K562 (cell line): Measurements from ENCODE around the gene EML3. TPM values are rescaled to one million over a fixed set of nuclear protein-coding genes. Genes with fewer than 3 reads are reported as not detected.

ENCODE experiments used
- BCOR ChIP-seq: fragments of 450-650 bp; IDR thresholded peaks from 2 replicates; pipeline ENCODE4 v1.6.1; 2016
- CXXC5 ChIP-seq: fragments of 250-450 bp; sonication (Bioruptor Pico); IDR thresholded peaks from 2 replicates; pipeline ENCODE4 v1.8.0; 2022; ENCODE audit warnings: inconsistent platforms, mild to moderate bottlenecking, moderate library complexity
- HLTF ChIP-seq: fragments of 450-650 bp; IDR thresholded peaks from 2 replicates; pipeline ENCODE4 v1.6.1; 2016
- HNRNPLL ChIP-seq: fragments of 200-400 bp; formaldehyde crosslinking; IDR thresholded peaks from 2 replicates; pipeline ENCODE4 v1.6.1; 2017; ENCODE audit warnings: low read length, low read depth, mild to moderate bottlenecking; ENCODE audit not compliant: poor library complexity, severe bottlenecking
- MAFF ChIP-seq: IDR thresholded peaks from 2 replicates; pipeline ENCODE4 v1.6.1; 2012; ENCODE audit warnings: low read length, improper control_type of control experiment
- MCM7 ChIP-seq, 2 experiments: fragments of 450-650 bp; IDR thresholded peaks; 2 replicates each; pipeline ENCODE4 v1.6.1; 2016 to 2018
- MYC ChIP-seq, 2 experiments: fragments of 250-450 bp in 1 of 2; sonication (Bioruptor Pico) in 1 of 2; IDR thresholded peaks; 2 replicates each; pipeline versions ENCODE4 v1.5.1 to v1.6.1; 2012 to 2021; ENCODE audit warnings: low read depth in 2 of 2, borderline replicate concordance in 1 of 2, improper control_type of control experiment in 1 of 2, low read length in 1 of 2, mild to moderate bottlenecking in 1 of 2, moderate library complexity in 1 of 2
- RB1 ChIP-seq: fragments of 450-650 bp; IDR thresholded peaks from 2 replicates; pipeline ENCODE4 v1.6.1; 2017; ENCODE audit warnings: low read depth, mild to moderate bottlenecking
- SMARCB1 ChIP-seq: IDR thresholded peaks from 2 replicates; pipeline ENCODE4 v1.6.1; 2011; ENCODE audit warnings: improper control_type of control experiment, low read depth; ENCODE audit not compliant: insufficient read length
- WHSC1 ChIP-seq: IDR thresholded peaks from one replicate; pipeline ENCODE4 v1.6.1; 2012; ENCODE audit warnings: low read length, control low read depth, inconsistent platforms
- ZBTB1 ChIP-seq: sonication (generic); formaldehyde crosslinking; IDR thresholded peaks from 2 replicates; pipeline ENCODE4 v1.8.1; 2023; ENCODE audit warnings: missing genetic modification reagents, low read depth, mild to moderate bottlenecking, borderline replicate concordance
- polyA plus RNA-seq, 8 experiments: library from polyadenylated mRNA; depleted of rRNA in 4 of 8; stranded (reverse) in 5 of 8; unstranded in 3 of 8; fragments of >200 nt; fragmentation: Nextera tagmentation in 2 of 8; fragmentation: Illumina TruSeq in 1 of 8; extraction: Ambion mirVana in 2 of 8; extraction: Trizol in 1 of 8; gene quantifications; 2 replicates each; pipeline versions ENCODE4 v1.2.1 to v1.2.3, GENCODE V29; 2011 to 2014; ENCODE audit warnings: inconsistent platforms in 1 of 8, missing spikeins in 1 of 8
- total RNA-seq, 7 experiments: library from RNA; depleted of rRNA in 6 of 7; stranded (reverse); fragments of >200 nt in 6 of 7; fragmentation: Illumina TruSeq in 2 of 7; extraction: Trizol in 2 of 7; gene quantifications; 2 replicates each; pipeline versions ENCODE4 v1.2.1 to v1.2.3, GENCODE V29; 2011 to 2021; ENCODE audit warnings: low replicate concordance in 1 of 7
- TF ChIP-seq, protein P1 (sequence below): fragments of 450-650 bp; IDR thresholded peaks from 2 replicates; pipeline ENCODE4 v1.6.1; 2016; ENCODE audit warnings: low read depth
- TF ChIP-seq, protein P2 (sequence below), 3 experiments: fragments of 200-800 bp in 1 of 3; sonication (Bioruptor generic) in 1 of 3; sonication (generic) in 1 of 3; formaldehyde crosslinking in 1 of 3; IDR thresholded peaks; 2 replicates each; pipeline versions ENCODE4 v1.6.1 to v1.8.0; 2016 to 2022; ENCODE audit warnings: mild to moderate bottlenecking in 2 of 3, missing compliant biosample characterization in 2 of 3, missing genetic modification characterization in 2 of 3, missing genetic modification reagents in 1 of 3
- TF ChIP-seq, protein P3 (sequence below): fragments of 200-800 bp; sonication (Bioruptor generic); IDR thresholded peaks from 2 replicates; pipeline ENCODE4 v1.6.1; 2017; ENCODE audit warnings: missing genetic modification characterization, missing compliant biosample characterization

Gene EML3
- total and polyA plus RNA-seq, 9 of the 15 experiments (the other 6 are each of a cell fraction or from before 2014, with no cell fraction given): 0.32 to 90.5 (median 26.4) TPM

DNA sequence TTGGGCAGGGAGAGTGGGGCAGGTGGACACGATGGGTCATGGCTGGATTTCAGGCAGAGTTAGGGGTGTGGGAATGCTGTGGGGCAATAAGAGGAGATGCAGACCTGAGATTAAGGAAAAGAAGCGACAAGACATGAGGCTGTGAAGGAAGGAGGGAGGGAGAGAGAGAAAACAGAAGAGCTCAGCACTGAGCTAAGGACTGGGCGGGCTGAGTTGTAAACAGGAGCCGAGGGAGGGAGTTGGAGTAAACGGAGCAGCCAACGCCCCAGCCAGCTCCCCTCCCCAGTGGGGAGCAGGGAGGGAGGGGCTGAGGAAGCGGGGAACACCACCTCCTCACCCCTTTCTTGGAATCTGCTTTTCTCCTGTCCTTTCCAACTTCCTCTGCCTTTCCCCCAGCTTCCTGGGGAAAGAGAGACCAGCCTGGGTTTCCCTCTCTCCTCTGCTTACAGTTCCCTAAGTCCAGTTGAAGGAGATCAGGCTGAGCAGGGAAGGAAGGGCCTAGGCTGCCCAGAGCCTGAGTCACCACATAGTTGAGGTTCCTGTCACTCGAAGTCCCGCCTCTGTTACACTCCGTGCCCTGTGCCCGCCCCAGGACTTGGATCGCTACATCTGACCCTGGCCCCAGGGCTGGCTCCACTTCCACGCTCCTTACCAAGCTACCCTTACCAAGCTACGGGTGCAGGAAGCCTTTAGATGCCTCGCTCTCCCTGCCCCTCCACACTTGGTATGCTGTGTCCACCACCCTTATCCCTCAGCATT is 59.3 kb downstream of the EML3 start (continued):
- TF ChIP-seq, protein P1, sequence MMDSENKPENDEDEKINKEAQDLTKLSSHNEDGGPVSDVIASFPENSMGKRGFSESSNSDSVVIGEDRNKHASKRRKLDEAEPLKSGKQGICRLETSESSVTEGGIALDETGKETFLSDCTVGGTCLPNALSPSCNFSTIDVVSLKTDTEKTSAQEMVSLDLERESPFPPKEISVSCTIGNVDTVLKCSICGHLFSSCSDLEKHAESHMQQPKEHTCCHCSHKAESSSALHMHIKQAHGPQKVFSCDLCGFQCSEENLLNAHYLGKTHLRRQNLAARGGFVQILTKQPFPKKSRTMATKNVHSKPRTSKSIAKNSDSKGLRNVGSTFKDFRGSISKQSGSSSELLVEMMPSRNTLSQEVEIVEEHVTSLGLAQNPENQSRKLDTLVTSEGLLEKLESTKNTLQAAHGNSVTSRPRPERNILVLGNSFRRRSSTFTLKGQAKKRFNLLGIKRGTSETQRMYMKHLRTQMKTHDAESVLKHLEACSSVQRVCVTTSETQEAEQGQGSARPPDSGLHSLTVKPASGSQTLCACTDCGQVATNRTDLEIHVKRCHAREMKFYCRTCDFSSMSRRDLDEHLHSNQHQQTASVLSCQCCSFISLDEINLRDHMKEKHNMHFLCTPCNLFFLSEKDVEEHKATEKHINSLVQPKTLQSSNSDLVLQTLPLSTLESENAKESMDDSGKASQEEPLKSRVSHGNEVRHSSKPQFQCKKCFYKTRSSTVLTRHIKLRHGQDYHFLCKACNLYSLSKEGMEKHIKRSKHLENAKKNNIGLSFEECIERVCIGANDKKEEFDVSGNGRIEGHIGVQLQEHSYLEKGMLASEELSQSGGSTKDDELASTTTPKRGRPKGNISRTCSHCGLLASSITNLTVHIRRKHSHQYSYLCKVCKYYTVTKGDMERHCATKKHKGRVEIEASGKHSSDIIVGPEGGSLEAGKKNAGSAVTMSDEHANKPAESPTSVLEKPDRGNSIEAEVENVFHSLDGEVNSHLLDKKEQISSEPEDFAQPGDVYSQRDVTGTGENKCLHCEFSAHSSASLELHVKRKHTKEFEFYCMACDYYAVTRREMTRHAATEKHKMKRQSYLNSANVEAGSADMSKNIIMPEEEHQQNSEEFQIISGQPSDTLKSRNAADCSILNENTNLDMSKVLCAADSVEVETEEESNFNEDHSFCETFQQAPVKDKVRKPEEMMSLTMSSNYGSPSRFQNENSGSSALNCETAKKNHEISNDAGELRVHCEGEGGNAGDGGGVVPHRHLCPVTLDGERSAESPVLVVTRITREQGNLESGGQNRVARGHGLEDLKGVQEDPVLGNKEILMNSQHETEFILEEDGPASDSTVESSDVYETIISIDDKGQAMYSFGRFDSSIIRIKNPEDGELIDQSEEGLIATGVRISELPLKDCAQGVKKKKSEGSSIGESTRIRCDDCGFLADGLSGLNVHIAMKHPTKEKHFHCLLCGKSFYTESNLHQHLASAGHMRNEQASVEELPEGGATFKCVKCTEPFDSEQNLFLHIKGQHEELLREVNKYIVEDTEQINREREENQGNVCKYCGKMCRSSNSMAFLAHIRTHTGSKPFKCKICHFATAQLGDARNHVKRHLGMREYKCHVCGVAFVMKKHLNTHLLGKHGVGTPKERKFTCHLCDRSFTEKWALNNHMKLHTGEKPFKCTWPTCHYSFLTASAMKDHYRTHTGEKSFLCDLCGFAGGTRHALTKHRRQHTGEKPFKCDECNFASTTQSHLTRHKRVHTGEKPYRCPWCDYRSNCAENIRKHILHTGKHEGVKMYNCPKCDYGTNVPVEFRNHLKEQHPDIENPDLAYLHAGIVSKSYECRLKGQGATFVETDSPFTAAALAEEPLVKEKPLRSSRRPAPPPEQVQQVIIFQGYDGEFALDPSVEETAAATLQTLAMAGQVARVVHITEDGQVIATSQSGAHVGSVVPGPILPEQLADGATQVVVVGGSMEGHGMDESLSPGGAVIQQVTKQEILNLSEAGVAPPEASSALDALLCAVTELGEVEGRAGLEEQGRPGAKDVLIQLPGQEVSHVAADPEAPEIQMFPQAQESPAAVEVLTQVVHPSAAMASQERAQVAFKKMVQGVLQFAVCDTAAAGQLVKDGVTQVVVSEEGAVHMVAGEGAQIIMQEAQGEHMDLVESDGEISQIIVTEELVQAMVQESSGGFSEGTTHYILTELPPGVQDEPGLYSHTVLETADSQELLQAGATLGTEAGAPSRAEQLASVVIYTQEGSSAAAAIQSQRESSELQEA: peak; percentile 47; the same call in 1 of the 2 replicates
- TF ChIP-seq CXXC5 (CRISPR knock-in tag) (peak; percentile 35; the same call in 1 of the 2 replicates), HNRNPLL (peak; percentile 38), BCOR (peak; percentile 62), MAFF (no peak), WHSC1 (no peak), MCM7 (IDR thresholded peaks at IDR 0.05) (peak; percentile 64 to 93; a peak in 3 of 4 replicates), HLTF (peak; percentile 92), ZBTB1 (CRISPR knock-in tag) (no peak), SMARCB1 (peak; percentile 21), MYC (IDR thresholded peaks at IDR 0.05; ENCODE audit: low read depth, low read length) (peak; percentile 88), MYC (CRISPR knock-in tag; IDR thresholded peaks at IDR 0.05; ENCODE audit: borderline replicate concordance, low read depth) (no peak), RB1 (peak; percentile 49; the same call in 1 of the 2 replicates)
- TF ChIP-seq, protein P2, sequence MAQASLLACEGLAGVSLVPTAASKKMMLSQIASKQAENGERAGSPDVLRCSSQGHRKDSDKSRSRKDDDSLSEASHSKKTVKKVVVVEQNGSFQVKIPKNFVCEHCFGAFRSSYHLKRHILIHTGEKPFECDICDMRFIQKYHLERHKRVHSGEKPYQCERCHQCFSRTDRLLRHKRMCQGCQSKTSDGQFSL (CRISPR knock-in tag; IDR thresholded peaks at IDR 0.05): no peak
- TF ChIP-seq, protein P2 (tag; IDR thresholded peaks at IDR 0.05): peak in 1 of 2 experiments; percentile 46; a peak in 1 of 4 replicates
- TF ChIP-seq, protein P3, sequence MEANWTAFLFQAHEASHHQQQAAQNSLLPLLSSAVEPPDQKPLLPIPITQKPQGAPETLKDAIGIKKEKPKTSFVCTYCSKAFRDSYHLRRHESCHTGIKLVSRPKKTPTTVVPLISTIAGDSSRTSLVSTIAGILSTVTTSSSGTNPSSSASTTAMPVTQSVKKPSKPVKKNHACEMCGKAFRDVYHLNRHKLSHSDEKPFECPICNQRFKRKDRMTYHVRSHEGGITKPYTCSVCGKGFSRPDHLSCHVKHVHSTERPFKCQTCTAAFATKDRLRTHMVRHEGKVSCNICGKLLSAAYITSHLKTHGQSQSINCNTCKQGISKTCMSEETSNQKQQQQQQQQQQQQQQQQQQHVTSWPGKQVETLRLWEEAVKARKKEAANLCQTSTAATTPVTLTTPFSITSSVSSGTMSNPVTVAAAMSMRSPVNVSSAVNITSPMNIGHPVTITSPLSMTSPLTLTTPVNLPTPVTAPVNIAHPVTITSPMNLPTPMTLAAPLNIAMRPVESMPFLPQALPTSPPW (CRISPR knock-in tag): peak; percentile 96
